ENCODE measurements around the gene ACTR5. TPM values are rescaled to one million over a fixed set of nuclear protein-coding genes. Genes with fewer than 3 reads are reported as not detected.

The ACTR5 gene
- total and polyA plus RNA-seq, 7 donors = 3.8 to 9.3 (median 5.3) TPM

DNA sequence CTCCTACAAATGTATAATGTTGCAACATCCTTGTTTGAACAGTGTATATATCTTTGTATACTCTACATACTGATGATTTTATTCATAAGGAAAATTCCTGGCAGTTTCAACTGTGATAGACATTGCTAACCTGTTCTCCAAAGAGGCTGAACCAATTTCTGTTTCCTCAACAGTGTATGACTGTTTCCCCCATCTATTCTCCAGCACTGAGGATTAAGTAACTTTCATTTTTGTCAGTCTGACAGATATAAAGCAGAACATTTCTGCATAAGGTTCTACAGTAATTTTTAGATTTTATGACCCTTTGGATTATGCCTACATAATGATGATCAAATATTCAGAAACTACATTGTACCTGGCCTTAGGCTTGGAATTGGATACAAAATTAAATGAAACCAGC, 67.2 kb downstream of the ACTR5 start:
- Histone ChIP-seq H3K27ac (no peak overlapping the region), H3K27me3 (ENCODE audit: insufficient read depth in 3 of 3, low read length in 2 of 3) (peaks cover 0 to 5% (median 0%) of the 10 kb centered on the region in 3 donors), H3K4me1 (no peaks in the 10 kb centered on the region), H3K9me3 (no peaks in the 10 kb centered on the region), H3K4me3 (no peak overlapping the region), H3K36me3 (ENCODE audit: insufficient read depth in 1 of 2, low read depth in 1 of 2) (no peaks in the 10 kb centered on the region)
- DNase-seq (no peak), ATAC-seq (no peak)
- intact Hi-C loops (cut with DNase I) = no loop called here
- TF ChIP-seq, protein P1, sequence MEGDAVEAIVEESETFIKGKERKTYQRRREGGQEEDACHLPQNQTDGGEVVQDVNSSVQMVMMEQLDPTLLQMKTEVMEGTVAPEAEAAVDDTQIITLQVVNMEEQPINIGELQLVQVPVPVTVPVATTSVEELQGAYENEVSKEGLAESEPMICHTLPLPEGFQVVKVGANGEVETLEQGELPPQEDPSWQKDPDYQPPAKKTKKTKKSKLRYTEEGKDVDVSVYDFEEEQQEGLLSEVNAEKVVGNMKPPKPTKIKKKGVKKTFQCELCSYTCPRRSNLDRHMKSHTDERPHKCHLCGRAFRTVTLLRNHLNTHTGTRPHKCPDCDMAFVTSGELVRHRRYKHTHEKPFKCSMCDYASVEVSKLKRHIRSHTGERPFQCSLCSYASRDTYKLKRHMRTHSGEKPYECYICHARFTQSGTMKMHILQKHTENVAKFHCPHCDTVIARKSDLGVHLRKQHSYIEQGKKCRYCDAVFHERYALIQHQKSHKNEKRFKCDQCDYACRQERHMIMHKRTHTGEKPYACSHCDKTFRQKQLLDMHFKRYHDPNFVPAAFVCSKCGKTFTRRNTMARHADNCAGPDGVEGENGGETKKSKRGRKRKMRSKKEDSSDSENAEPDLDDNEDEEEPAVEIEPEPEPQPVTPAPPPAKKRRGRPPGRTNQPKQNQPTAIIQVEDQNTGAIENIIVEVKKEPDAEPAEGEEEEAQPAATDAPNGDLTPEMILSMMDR (IDR thresholded peaks at IDR 0.05) = no peak

DNA sequence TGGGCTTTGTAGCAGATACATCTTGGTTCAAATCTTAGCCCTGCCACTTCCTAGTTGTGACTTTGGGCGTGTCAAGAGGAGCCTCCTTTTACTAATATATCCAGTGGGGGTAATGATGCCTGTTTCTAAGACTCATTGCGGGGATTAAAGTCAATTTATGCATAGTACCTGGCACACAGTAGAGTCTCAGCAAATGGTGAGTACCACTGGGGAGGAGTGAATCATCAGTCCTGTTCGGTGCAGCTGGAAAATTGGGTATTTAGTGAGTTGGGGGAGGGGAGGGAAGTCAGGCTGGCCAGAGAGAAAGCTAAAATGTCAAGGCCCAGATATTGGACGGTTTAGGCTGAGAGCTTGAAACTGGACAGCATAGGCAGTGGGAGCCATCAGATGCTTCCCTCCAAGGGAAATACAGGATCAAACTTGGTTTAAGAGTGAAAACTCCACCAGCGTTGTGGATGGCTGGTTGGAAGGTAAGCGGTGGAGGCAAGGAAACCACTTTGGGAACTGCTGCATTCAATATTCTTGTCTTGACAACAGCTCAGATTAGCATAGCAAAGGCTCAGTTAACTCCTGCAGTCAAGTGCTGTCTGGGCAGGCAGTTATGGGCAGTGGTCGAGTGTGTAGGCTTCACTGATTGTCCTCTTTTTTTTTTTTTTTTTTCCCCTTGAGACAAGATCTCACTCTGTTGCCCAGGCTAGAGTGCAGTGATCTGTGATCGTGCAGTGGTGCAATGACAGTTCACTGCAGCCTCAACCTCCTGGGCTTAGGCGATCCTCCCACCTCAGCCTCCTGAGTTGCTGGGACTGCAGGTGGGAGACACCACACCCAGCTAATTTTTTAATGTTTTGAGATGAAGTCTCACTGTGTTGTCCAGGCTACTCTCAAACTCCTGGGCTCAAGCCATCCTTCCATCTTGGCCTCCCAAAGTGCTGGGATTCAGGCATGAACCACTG, 70.1 kb downstream of the ACTR5 start:
- peaks cover 7% of the 10 kb centered on the region for H3K9me3 ChIP-seq
- intact Hi-C loops (cut with DNase I) = no loop called here

More for the DNA sequence above, 70.1 kb downstream of the ACTR5 start:
- TF ChIP-seq, protein P1 (IDR thresholded peaks at IDR 0.05) = no peak
- no peaks in the 10 kb centered on the region for H3K36me3 ChIP-seq (ENCODE audit: insufficient read depth in 1 of 2, low read depth in 1 of 2)
- H3K27me3 ChIP-seq (ENCODE audit: insufficient read depth in 3 of 3, low read length in 2 of 3) = peaks cover 0 to 2% (median 0%) of the 10 kb centered on the region in 3 donors
- ATAC-seq (no peak), DNase-seq (no peak)
- H3K4me1 ChIP-seq = no peaks in the 10 kb centered on the region
- 59 to 60% (median 60%) methylated on average over 9 of the region's 9 CpGs for WGBS, 3 donors
- H3K4me3 ChIP-seq = no peak overlapping the region
- no peak overlapping the region for H3K27ac ChIP-seq

Other genes starting within 250 kb of the ACTR5 start
- not detected for gene ADIG, start 167.3 kb upstream of the ACTR5 start, total RNA-seq
- not detected for gene ADIG, start 167.3 kb upstream of the ACTR5 start, polyA plus RNA-seq
- not detected for gene ARHGAP40, start 146.7 kb upstream of the ACTR5 start, total RNA-seq
- gene ARHGAP40, start 146.7 kb upstream of the ACTR5 start, polyA plus RNA-seq = under 1 TPM in 2 of 3 donors, not detected in 1; 0.03 to 0.04 TPM
- not detected for gene SLC32A1, start 24.0 kb upstream of the ACTR5 start, total RNA-seq
- gene SLC32A1, start 24.0 kb upstream of the ACTR5 start, polyA plus RNA-seq = not detected
- 1 to 10 TPM; 2.9 to 5.2 (median 5.1) TPM for gene PPP1R16B, start 57.2 kb downstream of the ACTR5 start, total RNA-seq
- 1 to 10 TPM; 1.6 to 4.1 (median 2.3) TPM for gene PPP1R16B, start 57.2 kb downstream of the ACTR5 start, polyA plus RNA-seq
- under 1 TPM in 2 of 4 donors, not detected in 2; 0.11 to 0.12 TPM for gene FAM83D, start 178.0 kb downstream of the ACTR5 start, total RNA-seq
- under 1 TPM in 2 of 3 donors, not detected in 1; 0.12 to 0.32 TPM for gene FAM83D, start 178.0 kb downstream of the ACTR5 start, polyA plus RNA-seq
- 1 to 10 TPM; 3.4 to 6.8 (median 5.5) TPM for gene DHX35, start 213.9 kb downstream of the ACTR5 start, total RNA-seq
- 10 to 100 TPM in 1 of 3 donors, 1 to 10 TPM in 2; 5.8 to 11.9 (median 9.1) TPM for gene DHX35, start 213.9 kb downstream of the ACTR5 start, polyA plus RNA-seq

All from psoas muscle (tissue), 8 donors.